HepG2 (cell line): Measurements from ENCODE around the gene HDAC10. TPM values are rescaled to one million over a fixed set of nuclear protein-coding genes. Genes with fewer than 3 reads are reported as not detected.
A peak's percentile ranks its signal among the peaks of the same experiment; 100 is the strongest.

ENCODE experiments used
- ARNT2 ChIP-seq: sonication (generic); formaldehyde crosslinking; IDR thresholded peaks from 2 replicates; pipeline ENCODE4 v1.8.0; 2022; ENCODE audit warnings: mild to moderate bottlenecking, low read depth, missing genetic modification reagents, moderate library complexity
- BCL3 ChIP-seq: sonication (generic); formaldehyde crosslinking; IDR thresholded peaks from 2 replicates; pipeline ENCODE4 v1.5.1; 2020; ENCODE audit warnings: mild to moderate bottlenecking, missing genetic modification reagents, moderate library complexity
- CEBPZ ChIP-seq: IDR thresholded peaks from 2 replicates; pipeline ENCODE4 v1.6.1; 2012; ENCODE audit warnings: low read length, improper control_type of control experiment
- HMG20B ChIP-seq: conservative IDR thresholded peaks from 2 replicates; pipeline ENCODE4 v1.6.1; 2016; ENCODE audit warnings: missing genetic modification reagents, missing compliant biosample characterization
- HOMEZ ChIP-seq: IDR thresholded peaks from 2 replicates; pipeline ENCODE4 v1.6.1; 2016; ENCODE audit warnings: low read depth
- MTA3 ChIP-seq: sonication (generic); formaldehyde crosslinking; IDR thresholded peaks from 2 replicates; pipeline ENCODE4 v1.4.0; 2020; ENCODE audit warnings: missing genetic modification reagents
- PAF1 ChIP-seq: IDR thresholded peaks from 2 replicates; pipeline ENCODE4 v1.6.1; 2016; ENCODE audit warnings: missing genetic modification reagents, missing compliant biosample characterization
- POGZ ChIP-seq: sonication (generic); formaldehyde crosslinking; IDR thresholded peaks from 2 replicates; pipeline ENCODE4 v1.4.0; 2020; ENCODE audit warnings: mild to moderate bottlenecking, missing genetic modification reagents
- SRY ChIP-seq: sonication (generic); formaldehyde crosslinking; IDR thresholded peaks from 2 replicates; pipeline ENCODE4 v1.8.0; 2022; ENCODE audit warnings: mild to moderate bottlenecking, missing genetic modification reagents
- TBX3 ChIP-seq: fragments of 450-650 bp; IDR thresholded peaks from 2 replicates; pipeline ENCODE4 v1.6.1; 2017; ENCODE audit warnings: antibody characterized with exemption, mild to moderate bottlenecking, inconsistent platforms, borderline replicate concordance
- U2AF2 ChIP-seq: fragments of 200-400 bp; formaldehyde crosslinking; IDR thresholded peaks from 2 replicates; pipeline ENCODE4 v1.6.1; 2017; ENCODE audit warnings: low read depth, mild to moderate bottlenecking, low read length
- ZC3H13 ChIP-seq: sonication (generic); formaldehyde crosslinking; IDR thresholded peaks from 2 replicates; pipeline ENCODE4 v1.8.1; 2023; ENCODE audit warnings: mild to moderate bottlenecking, missing genetic modification reagents, moderate library complexity
- ZNF205 ChIP-seq: IDR thresholded peaks from 2 replicates; pipeline ENCODE4 v1.6.1; 2018; ENCODE audit warnings: missing biosample characterization, missing genetic modification reagents
- ZNF362 ChIP-seq: sonication (generic); formaldehyde crosslinking; IDR thresholded peaks from 2 replicates; pipeline ENCODE4 v1.4.0; 2020; ENCODE audit warnings: missing genetic modification reagents, mild to moderate bottlenecking, borderline replicate concordance
- ZNF414 ChIP-seq: sonication (generic); formaldehyde crosslinking; IDR thresholded peaks from 2 replicates; pipeline ENCODE4 v1.5.0; 2020; ENCODE audit warnings: missing genetic modification reagents
- ZNF484 ChIP-seq: sonication (generic); formaldehyde crosslinking; IDR thresholded peaks from 2 replicates; pipeline ENCODE4 v1.5.1; 2020; ENCODE audit warnings: mild to moderate bottlenecking, low read depth, missing genetic modification reagents, borderline replicate concordance
- ZNF547 ChIP-seq: sonication (generic); formaldehyde crosslinking; IDR thresholded peaks from 2 replicates; pipeline ENCODE4 v1.5.1; 2020; ENCODE audit warnings: mild to moderate bottlenecking, missing genetic modification reagents
- ZNF552 ChIP-seq: sonication (generic); formaldehyde crosslinking; IDR thresholded peaks from 2 replicates; pipeline ENCODE4 v1.9.0; 2022; ENCODE audit warnings: missing genetic modification reagents, mild to moderate bottlenecking, borderline replicate concordance
- ZNF569 ChIP-seq: sonication (generic); formaldehyde crosslinking; IDR thresholded peaks from 2 replicates; pipeline ENCODE4 v1.5.0; 2020; ENCODE audit warnings: mild to moderate bottlenecking, missing genetic modification reagents, moderate library complexity, borderline replicate concordance
- ZNF737 ChIP-seq: sonication (generic); formaldehyde crosslinking; IDR thresholded peaks from 2 replicates; pipeline ENCODE4 v1.5.0; 2020; ENCODE audit warnings: missing genetic modification reagents, mild to moderate bottlenecking, borderline replicate concordance
- polyA plus RNA-seq, 8 experiments: library from polyadenylated mRNA; depleted of rRNA in 3 of 8; stranded (reverse) in 7 of 8; unstranded in 1 of 8; fragments of >200 nt; fragmentation: Illumina TruSeq in 4 of 8; extraction: Trizol in 4 of 8; gene quantifications; 2 replicates each; pipeline versions ENCODE4 v1.2.1 to v1.2.3, GENCODE V29; 2011 to 2016; ENCODE audit warnings: low read depth in 4 of 8, missing spikeins in 1 of 8, mixed read lengths in 1 of 8; ENCODE audit not compliant: insufficient read depth in 1 of 8
- total RNA-seq, 5 experiments: library from RNA; depleted of rRNA; stranded (reverse); fragments of >200 nt; fragmentation: Illumina TruSeq; extraction: Trizol; gene quantifications; 2 replicates each; pipeline ENCODE4 v1.2.3, GENCODE V29; 2016; ENCODE audit warnings: low read depth in 1 of 5

The HDAC10 gene
- total and polyA plus RNA-seq, 2 of the 13 experiments (the other 11 are each of a cell fraction or from before 2014, with no cell fraction given) = 13.9 to 14.9 TPM

- TF ChIP-seq ZC3H13 (CRISPR knock-in tag) (peak; percentile 30; the same call in 1 of the 2 replicates), HMG20B (CRISPR knock-in tag) (peak; percentile 26; the same call in 1 of the 2 replicates), POGZ (CRISPR knock-in tag) (peak; percentile 45; the same call in 1 of the 2 replicates), MTA3 (CRISPR knock-in tag) (no peak), ZNF414 (CRISPR knock-in tag) (peak; percentile 87; the same call in 1 of the 2 replicates), PAF1 (CRISPR knock-in tag) (no peak), SRY (CRISPR knock-in tag) (0 out of 2 replicates have a peak, but pooled peaks have one; percentile 37), BCL3 (peak; percentile 70), ZNF362 (CRISPR knock-in tag) (peak; percentile 59), ZNF737 (0 out of 2 replicates have a peak, but pooled peaks have one; percentile 43), ZNF569 (CRISPR knock-in tag) (no peak), ZNF547 (peak; percentile 38; the same call in 1 of the 2 replicates), ZNF205 (CRISPR knock-in tag) (peak; percentile 59; the same call in 1 of the 2 replicates), TBX3 (peak; percentile 69; the same call in 1 of the 2 replicates), ARNT2 (CRISPR knock-in tag) (peak; percentile 87), ZNF484 (CRISPR knock-in tag) (no peak), HOMEZ (no peak), U2AF2 (no peak), CEBPZ (no peak), ZNF552 (CRISPR knock-in tag) (0 out of 2 replicates have a peak, but pooled peaks have one; percentile 19)
Observed at GRCh38 chr22:50293441-50294318, 42.6 kb upstream of the HDAC10 start (continued).
